Erythroblast (primary cell): ENCODE measurements around the gene SCD.

Experiments used
- GATA1 ChIP-seq: IDR thresholded peaks from 2 replicates; pipeline ENCODE4 v1.6.1; 2011; ENCODE audit warnings: low read depth, mild to moderate bottlenecking, control low read depth, low read length, moderate library complexity
- POLR2A ChIP-seq: IDR thresholded peaks from 2 replicates; pipeline ENCODE4 v1.6.1; 2011; ENCODE audit warnings: mild to moderate bottlenecking, low read length

GRCh38 chr10:100360234-100360633 is 13.2 kb downstream of the SCD start:
- TF ChIP-seq POLR2A (no peak), GATA1 (no peak)
